ENCODE data around the gene ING3.

GRCh38 chr7:121012170-121012874 is 61.7 kb downstream of the ING3 start:
- TF ChIP-seq CTCF (IDR thresholded peaks at IDR 0.05) (no peak), POLR2A (IDR thresholded peaks at IDR 0.05) (no peak)

All from adrenal gland (tissue), 5 donors.